HepG2 (cell line): ENCODE results near the gene SERPINA6. TPM values are rescaled to one million over a fixed set of nuclear protein-coding genes. Genes with fewer than 3 reads are reported as not detected.
A peak's percentile ranks its signal among the peaks of the same experiment; 100 is the strongest.

Experiments
- AKAP8 ChIP-seq: sonication (generic); formaldehyde crosslinking; IDR thresholded peaks from 2 replicates; pipeline ENCODE4 v1.5.1; 2020; ENCODE audit warnings: mild to moderate bottlenecking, missing genetic modification reagents
- CHD2 ChIP-seq: IDR thresholded peaks from 2 replicates; pipeline ENCODE4 v1.6.1; 2011; ENCODE audit warnings: low read depth, low read length, improper control_type of control experiment
- CHD4 ChIP-seq: fragments of 200-600 bp; sonication (generic); IDR thresholded peaks from 2 replicates; pipeline ENCODE4 v1.7.0; 2017; ENCODE audit warnings: mild to moderate bottlenecking, low read length, borderline replicate concordance
- E2F1 ChIP-seq: sonication (generic); formaldehyde crosslinking; IDR thresholded peaks from 2 replicates; pipeline ENCODE4 v1.5.0; 2020; ENCODE audit warnings: missing genetic modification reagents
- FOXK2 ChIP-seq: fragments of 450-650 bp; IDR thresholded peaks from 2 replicates; pipeline ENCODE4 v1.6.1; 2016
- GATA4 ChIP-seq: sonication (generic); IDR thresholded peaks from 2 replicates; pipeline ENCODE4 v1.6.1; 2016; ENCODE audit warnings: antibody characterized with exemption, low read depth, borderline replicate concordance
- HMG20A ChIP-seq: IDR thresholded peaks from 2 replicates; pipeline ENCODE4 v1.6.1; 2016; ENCODE audit warnings: borderline replicate concordance
- HMGA1 ChIP-seq: sonication (generic); formaldehyde crosslinking; conservative IDR thresholded peaks from 2 replicates; pipeline ENCODE4 v1.4.0; 2020; ENCODE audit warnings: missing genetic modification reagents
- IKZF1 ChIP-seq: fragments of 450-650 bp; IDR thresholded peaks from 2 replicates; pipeline ENCODE4 v1.7.1; 2016
- ISL2 ChIP-seq: sonication (generic); formaldehyde crosslinking; IDR thresholded peaks from 2 replicates; pipeline ENCODE4 v1.5.0; 2020; ENCODE audit warnings: missing genetic modification reagents
- KLF15 ChIP-seq: sonication (generic); formaldehyde crosslinking; IDR thresholded peaks from 2 replicates; pipeline ENCODE4 v1.8.1; 2023; ENCODE audit warnings: borderline replicate concordance, mild to moderate bottlenecking, inconsistent platforms, missing genetic modification reagents, mixed read lengths
- PAWR ChIP-seq: sonication (generic); formaldehyde crosslinking; IDR thresholded peaks from 2 replicates; pipeline ENCODE4 v1.4.0; 2020; ENCODE audit warnings: missing genetic modification reagents, mild to moderate bottlenecking, borderline replicate concordance
- POGK ChIP-seq: sonication (generic); formaldehyde crosslinking; conservative IDR thresholded peaks from 2 replicates; pipeline ENCODE4 v1.8.0; 2022; ENCODE audit warnings: mild to moderate bottlenecking, moderate library complexity, missing genetic modification reagents
- RARG ChIP-seq: sonication (generic); formaldehyde crosslinking; IDR thresholded peaks from 2 replicates; pipeline ENCODE4 v1.4.0; 2020; ENCODE audit warnings: low read depth, mild to moderate bottlenecking, missing genetic modification reagents
- RBAK ChIP-seq: sonication (generic); formaldehyde crosslinking; IDR thresholded peaks from 2 replicates; pipeline ENCODE4 v1.5.1; 2020; ENCODE audit warnings: mild to moderate bottlenecking, missing genetic modification reagents
- RELA ChIP-seq: sonication (generic); formaldehyde crosslinking; IDR thresholded peaks from 2 replicates; pipeline ENCODE4 v1.4.0; 2020; ENCODE audit warnings: missing genetic modification reagents
- SATB2 ChIP-seq: sonication (generic); formaldehyde crosslinking; IDR thresholded peaks from 2 replicates; pipeline ENCODE4 v1.5.0; 2020; ENCODE audit warnings: missing genetic modification reagents
- SYNCRIP ChIP-seq: fragments of 200-400 bp; formaldehyde crosslinking; IDR thresholded peaks from 2 replicates; pipeline ENCODE4 v1.6.1; 2018; ENCODE audit warnings: mild to moderate bottlenecking, low read depth, low read length; ENCODE audit not compliant: insufficient read depth
- TCF12 ChIP-seq, 2 experiments: fragments of 450-650 bp in 1 of 2; sonication (generic) in 1 of 2; formaldehyde crosslinking in 1 of 2; IDR thresholded peaks; 2 replicates each; pipeline versions ENCODE4 v1.6.1 to v1.8.0; 2017 to 2022; ENCODE audit warnings: antibody characterized with exemption in 1 of 2, mild to moderate bottlenecking in 1 of 2, missing genetic modification reagents in 1 of 2, moderate library complexity in 1 of 2
- ZFP62 ChIP-seq: sonication (generic); formaldehyde crosslinking; IDR thresholded peaks from 2 replicates; pipeline ENCODE4 v1.4.0; 2020; ENCODE audit warnings: missing genetic modification reagents
- ZMAT3 ChIP-seq: sonication (generic); formaldehyde crosslinking; conservative IDR thresholded peaks from 2 replicates; pipeline ENCODE4 v1.7.0; 2021; ENCODE audit warnings: missing genetic modification reagents
- ZNF136 ChIP-seq: sonication (generic); formaldehyde crosslinking; IDR thresholded peaks from 2 replicates; pipeline ENCODE4 v1.8.1; 2022; ENCODE audit warnings: low read depth, mild to moderate bottlenecking, moderate library complexity, missing genetic modification reagents
- ZNF143 ChIP-seq: sonication (generic); formaldehyde crosslinking; IDR thresholded peaks from 2 replicates; pipeline ENCODE4 v1.4.0; 2020; ENCODE audit warnings: missing genetic modification reagents
- ZNF670 ChIP-seq: sonication (generic); formaldehyde crosslinking; IDR thresholded peaks from 2 replicates; pipeline ENCODE4 v1.8.0; 2022; ENCODE audit warnings: mild to moderate bottlenecking, missing genetic modification reagents, borderline replicate concordance
- ZNF672 ChIP-seq: sonication (generic); formaldehyde crosslinking; IDR thresholded peaks from 2 replicates; pipeline ENCODE4 v1.8.1; 2022; ENCODE audit warnings: missing genetic modification reagents
- polyA plus RNA-seq, 8 experiments: library from polyadenylated mRNA; depleted of rRNA in 3 of 8; stranded (reverse) in 7 of 8; unstranded in 1 of 8; fragments of >200 nt; fragmentation: Illumina TruSeq in 4 of 8; extraction: Trizol in 4 of 8; gene quantifications; 2 replicates each; pipeline versions ENCODE4 v1.2.1 to v1.2.3, GENCODE V29; 2011 to 2016; ENCODE audit warnings: low read depth in 4 of 8, missing spikeins in 1 of 8, mixed read lengths in 1 of 8; ENCODE audit not compliant: insufficient read depth in 1 of 8
- total RNA-seq, 5 experiments: library from RNA; depleted of rRNA; stranded (reverse); fragments of >200 nt; fragmentation: Illumina TruSeq; extraction: Trizol; gene quantifications; 2 replicates each; pipeline ENCODE4 v1.2.3, GENCODE V29; 2016; ENCODE audit warnings: low read depth in 1 of 5
- TF ChIP-seq, protein P1 (sequence below): sonication (generic); formaldehyde crosslinking; IDR thresholded peaks from 2 replicates; pipeline ENCODE4 v1.4.0; 2020; ENCODE audit warnings: missing genetic modification reagents, borderline replicate concordance

Gene SERPINA6
- total and polyA plus RNA-seq, 2 of the 13 experiments (the other 11 are each of a cell fraction or from before 2014, with no cell fraction given) = 260 to 333 TPM

DNA sequence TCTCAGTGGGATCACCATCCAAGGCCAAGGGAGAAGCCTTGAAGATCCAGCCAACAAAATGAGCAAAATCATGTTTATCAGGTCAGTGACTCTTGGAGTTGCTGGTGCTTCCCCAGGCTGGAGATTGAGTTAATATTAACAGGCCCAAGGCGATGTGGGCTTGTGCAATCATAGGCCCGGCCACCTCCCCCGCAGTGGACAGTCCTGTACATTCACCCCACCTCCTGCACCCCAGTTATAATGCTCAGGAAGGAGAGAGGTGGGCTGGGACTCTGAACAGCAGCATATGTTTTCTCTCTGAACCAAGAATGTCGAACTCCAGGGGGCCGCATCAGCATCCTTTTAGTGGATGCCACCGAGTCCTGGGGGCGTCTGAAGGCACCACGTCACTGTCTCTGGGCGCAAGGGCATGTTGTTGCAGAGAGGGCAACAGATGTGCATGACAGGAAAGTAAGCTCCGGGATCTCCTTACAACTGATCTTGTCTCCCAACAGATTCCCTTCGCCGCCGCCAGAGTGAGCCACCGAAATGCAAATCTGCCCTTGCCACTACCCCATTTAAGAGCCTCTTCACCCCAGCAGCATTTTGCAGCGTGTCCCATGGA lies 32.2 kb upstream of the SERPINA6 start (continued):
- TF ChIP-seq HMGA1 (no peak), POGK (CRISPR knock-in tag) (peak; percentile 80; the same call in 1 of the 2 replicates), RELA (no peak), RBAK (CRISPR knock-in tag) (no peak), ISL2 (peak; percentile 85), KLF15 (CRISPR knock-in tag) (no peak; the same call in 1 of the 2 replicates), ZNF143 (no peak), IKZF1 (no peak), SYNCRIP (no peak), ZFP62 (CRISPR knock-in tag) (no peak), AKAP8 (CRISPR knock-in tag) (0 out of 2 replicates have a peak, but pooled peaks have one; percentile 44), FOXK2 (peak; percentile 29; the same call in 1 of the 2 replicates), PAWR (CRISPR knock-in tag) (no peak), ZNF672 (no peak), ZMAT3 (CRISPR knock-in tag) (no peak), RARG (no peak), SATB2 (CRISPR knock-in tag) (no peak), CHD4 (no peak), GATA4 (no peak), CHD2 (no peak), ZNF670 (CRISPR knock-in tag) (0 out of 2 replicates have a peak, but pooled peaks have one; percentile 21), ZNF136 (CRISPR knock-in tag) (0 out of 2 replicates have a peak, but pooled peaks have one; percentile 36), TCF12 (IDR thresholded peaks at IDR 0.05) (no peak), TCF12 (CRISPR knock-in tag; IDR thresholded peaks at IDR 0.05) (no peak), E2F1 (CRISPR knock-in tag) (no peak), HMG20A (CRISPR knock-in tag) (no peak; the same call in 1 of the 2 replicates)
- TF ChIP-seq, protein P1, sequence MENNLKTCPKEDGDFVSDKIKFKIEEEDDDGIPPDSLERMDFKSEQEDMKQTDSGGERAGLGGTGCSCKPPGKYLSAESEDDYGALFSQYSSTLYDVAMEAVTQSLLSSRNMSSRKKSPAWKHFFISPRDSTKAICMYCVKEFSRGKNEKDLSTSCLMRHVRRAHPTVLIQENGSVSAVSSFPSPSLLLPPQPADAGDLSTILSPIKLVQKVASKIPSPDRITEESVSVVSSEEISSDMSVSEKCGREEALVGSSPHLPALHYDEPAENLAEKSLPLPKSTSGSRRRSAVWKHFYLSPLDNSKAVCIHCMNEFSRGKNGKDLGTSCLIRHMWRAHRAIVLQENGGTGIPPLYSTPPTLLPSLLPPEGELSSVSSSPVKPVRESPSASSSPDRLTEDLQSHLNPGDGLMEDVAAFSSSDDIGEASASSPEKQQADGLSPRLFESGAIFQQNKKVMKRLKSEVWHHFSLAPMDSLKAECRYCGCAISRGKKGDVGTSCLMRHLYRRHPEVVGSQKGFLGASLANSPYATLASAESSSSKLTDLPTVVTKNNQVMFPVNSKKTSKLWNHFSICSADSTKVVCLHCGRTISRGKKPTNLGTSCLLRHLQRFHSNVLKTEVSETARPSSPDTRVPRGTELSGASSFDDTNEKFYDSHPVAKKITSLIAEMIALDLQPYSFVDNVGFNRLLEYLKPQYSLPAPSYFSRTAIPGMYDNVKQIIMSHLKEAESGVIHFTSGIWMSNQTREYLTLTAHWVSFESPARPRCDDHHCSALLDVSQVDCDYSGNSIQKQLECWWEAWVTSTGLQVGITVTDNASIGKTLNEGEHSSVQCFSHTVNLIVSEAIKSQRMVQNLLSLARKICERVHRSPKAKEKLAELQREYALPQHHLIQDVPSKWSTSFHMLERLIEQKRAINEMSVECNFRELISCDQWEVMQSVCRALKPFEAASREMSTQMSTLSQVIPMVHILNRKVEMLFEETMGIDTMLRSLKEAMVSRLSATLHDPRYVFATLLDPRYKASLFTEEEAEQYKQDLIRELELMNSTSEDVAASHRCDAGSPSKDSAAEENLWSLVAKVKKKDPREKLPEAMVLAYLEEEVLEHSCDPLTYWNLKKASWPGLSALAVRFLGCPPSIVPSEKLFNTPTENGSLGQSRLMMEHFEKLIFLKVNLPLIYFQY (CRISPR knock-in tag) = peak; percentile 55
